HG03060 (cell line): ENCODE measurements around the gene GSG1L.
"Not testable (repeated sequence)": the region's sequence is repeated elsewhere in the genome, so short reads cannot be mapped to it uniquely, and the experiment has no call there.

Experiments
- ATAC-seq: cut with Tn5 transposase; IDR thresholded peaks from one replicate; pipeline ENCODE4 v1.9.1; 2021; ENCODE audit warnings: low read depth, moderate number of reproducible peaks; ENCODE audit not compliant: unreplicated experiment

The GSG1L gene

GRCh38 chr16:27745348-27745747 is 318.2 kb downstream of the GSG1L start:
- no peak for ATAC-seq

- ATAC-seq = no peak
Measured at GRCh38 chr16:27743963-27744362, 319.6 kb downstream of the GSG1L start.

GRCh38 chr16:27743001-27743400 is 320.5 kb downstream of the GSG1L start:
- not testable (repeated sequence) for ATAC-seq

- ATAC-seq = no peak
Measured at GRCh38 chr16:27742333-27742732, 321.2 kb downstream of the GSG1L start.

GRCh38 chr16:27740496-27741201 is 322.9 kb downstream of the GSG1L start:
- ATAC-seq = no peak

- ATAC-seq = no peak
Measured at GRCh38 chr16:27739606-27740357, 323.7 kb downstream of the GSG1L start.

GRCh38 chr16:27738596-27738995 is 324.9 kb downstream of the GSG1L start:
- no peak for ATAC-seq
